Measurements from ENCODE around the gene PSMD1.
"Not testable (repeated sequence)": the region's sequence is repeated elsewhere in the genome, so short reads cannot be mapped to it uniquely, and the experiment has no call there.

PSMD1 gene

GRCh38 chr2:231016566-231017230, 40.0 kb upstream of the PSMD1 start:
- Histone ChIP-seq H3K36me3 (ENCODE audit: control insufficient read depth in 1 of 2, insufficient read depth in 2 of 2, low read length in 2 of 2) (no peaks in the 10 kb centered on the region), H3K27me3 (ENCODE audit: low read depth, low read length) (no peaks in the 10 kb centered on the region), H3K9me3 (ENCODE audit: control insufficient read depth in 1 of 2, low read length in 2 of 2) (no peaks in the 10 kb centered on the region), H3K4me3 (ENCODE audit: low read depth in 1 of 2, low read length in 2 of 2) (no peak overlapping the region), H3K4me1 (ENCODE audit: control insufficient read depth in 1 of 2, insufficient read depth in 2 of 2, low read length in 2 of 2) (no peaks in the 10 kb centered on the region), H3K27ac (ENCODE audit: low read length) (no peak overlapping the region)

- Histone ChIP-seq H3K4me1 (ENCODE audit: control insufficient read depth in 1 of 2, insufficient read depth in 2 of 2, low read length in 2 of 2) (no peaks in the 10 kb centered on the region), H3K9me3 (ENCODE audit: control insufficient read depth in 1 of 2, low read length in 2 of 2) (no peaks in the 10 kb centered on the region), H3K27me3 (ENCODE audit: low read depth, low read length) (no peaks in the 10 kb centered on the region), H3K27ac (ENCODE audit: low read length) (no peak overlapping the region), H3K36me3 (ENCODE audit: control insufficient read depth in 1 of 2, insufficient read depth in 2 of 2, low read length in 2 of 2) (no peaks in the 10 kb centered on the region), H3K4me3 (ENCODE audit: low read depth in 1 of 2, low read length in 2 of 2) (no peak overlapping the region)
Observed at GRCh38 chr2:231017231-231017598, 39.5 kb upstream of the PSMD1 start.

DNA sequence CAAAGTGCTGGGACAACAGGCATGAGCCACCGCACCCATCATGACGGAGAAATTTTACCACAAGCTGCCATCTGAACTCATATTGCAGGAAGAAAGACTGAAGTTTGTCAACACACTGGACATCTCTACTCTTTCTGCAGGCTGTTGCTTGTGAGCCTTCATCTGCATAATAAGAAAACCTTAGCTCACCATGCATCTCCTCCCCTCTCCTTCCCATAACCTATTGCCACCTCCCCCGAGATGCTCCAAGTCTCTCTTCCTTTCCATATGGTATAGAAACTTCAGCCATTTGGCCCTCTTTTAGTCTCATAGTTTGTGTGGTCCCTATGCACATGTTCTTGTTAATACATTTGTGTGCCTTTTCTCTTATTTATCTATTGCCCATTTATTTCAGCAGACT, 38.5 kb upstream of the PSMD1 start:
- Histone ChIP-seq H3K4me1 (ENCODE audit: control insufficient read depth in 1 of 2, insufficient read depth in 2 of 2, low read length in 2 of 2) (no peaks in the 10 kb centered on the region), H3K27me3 (ENCODE audit: low read depth, low read length) (no peaks in the 10 kb centered on the region), H3K27ac (ENCODE audit: low read length) (no peak overlapping the region), H3K4me3 (ENCODE audit: low read depth in 1 of 2, low read length in 2 of 2) (no peak overlapping the region), H3K9me3 (ENCODE audit: control insufficient read depth in 1 of 2, low read length in 2 of 2) (no peaks in the 10 kb centered on the region), H3K36me3 (ENCODE audit: control insufficient read depth in 1 of 2, insufficient read depth in 2 of 2, low read length in 2 of 2) (no peaks in the 10 kb centered on the region)

GRCh38 chr2:231025059-231025458, 31.6 kb upstream of the PSMD1 start:
- H3K4me3 ChIP-seq (ENCODE audit: low read depth in 1 of 2, low read length in 2 of 2); H3K36me3 ChIP-seq (ENCODE audit: control insufficient read depth in 1 of 2, insufficient read depth in 2 of 2, low read length in 2 of 2); H3K27me3 ChIP-seq (ENCODE audit: low read depth, low read length); H3K27ac ChIP-seq (ENCODE audit: low read length); H3K4me1 ChIP-seq (ENCODE audit: control insufficient read depth in 1 of 2, insufficient read depth in 2 of 2, low read length in 2 of 2); H3K9me3 ChIP-seq (ENCODE audit: control insufficient read depth in 1 of 2, low read length in 2 of 2): not testable (repeated sequence)

DNA sequence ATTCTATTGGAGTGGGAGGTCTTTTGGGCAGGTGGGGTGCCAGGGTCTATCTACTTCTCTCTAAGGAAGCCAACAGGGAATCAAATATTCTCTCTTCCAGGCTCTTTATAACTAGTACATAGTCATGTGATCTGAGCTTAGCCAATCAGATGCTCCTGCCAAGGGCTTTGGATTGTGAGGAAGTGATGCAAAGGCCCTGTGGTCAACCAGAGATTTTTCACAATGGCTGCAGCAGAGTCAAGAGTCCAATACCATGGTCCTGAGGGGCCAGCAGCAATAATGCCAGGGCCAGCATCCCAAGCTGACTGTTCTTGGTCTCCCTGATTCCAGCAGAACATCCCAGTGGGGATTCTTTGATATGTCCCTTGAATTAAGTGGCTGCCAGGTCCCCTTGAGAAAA, 27.8 kb upstream of the PSMD1 start:
- no peaks in the 10 kb centered on the region for H3K36me3 ChIP-seq (ENCODE audit: control insufficient read depth in 1 of 2, insufficient read depth in 2 of 2, low read length in 2 of 2)
- H3K4me1 ChIP-seq (ENCODE audit: control insufficient read depth in 1 of 2, insufficient read depth in 2 of 2, low read length in 2 of 2), result no peaks in the 10 kb centered on the region

GRCh38 chr2:231029563-231029962, 27.1 kb upstream of the PSMD1 start:
- H3K27ac ChIP-seq (ENCODE audit: low read length), result no peak overlapping the region
- H3K9me3 ChIP-seq (ENCODE audit: control insufficient read depth in 1 of 2, low read length in 2 of 2), result peaks cover 0 to 4% of the 10 kb centered on the region in 2 donors
- H3K4me1 ChIP-seq (ENCODE audit: control insufficient read depth in 1 of 2, insufficient read depth in 2 of 2, low read length in 2 of 2), result no peaks in the 10 kb centered on the region
- peaks cover 4% of the 10 kb centered on the region for H3K27me3 ChIP-seq (ENCODE audit: low read depth, low read length)
- H3K4me3 ChIP-seq (ENCODE audit: low read depth in 1 of 2, low read length in 2 of 2), result no peak overlapping the region
- no peaks in the 10 kb centered on the region for H3K36me3 ChIP-seq (ENCODE audit: control insufficient read depth in 1 of 2, insufficient read depth in 2 of 2, low read length in 2 of 2)

More for the DNA sequence above, 27.8 kb upstream of the PSMD1 start:
- H3K27me3 ChIP-seq (ENCODE audit: low read depth, low read length), result peaks cover 4% of the 10 kb centered on the region
- no peak overlapping the region for H3K27ac ChIP-seq (ENCODE audit: low read length)
- no peak overlapping the region for H3K4me3 ChIP-seq (ENCODE audit: low read depth in 1 of 2, low read length in 2 of 2)
- peaks cover 0 to 4% of the 10 kb centered on the region in 2 donors for H3K9me3 ChIP-seq (ENCODE audit: control insufficient read depth in 1 of 2, low read length in 2 of 2)

DNA sequence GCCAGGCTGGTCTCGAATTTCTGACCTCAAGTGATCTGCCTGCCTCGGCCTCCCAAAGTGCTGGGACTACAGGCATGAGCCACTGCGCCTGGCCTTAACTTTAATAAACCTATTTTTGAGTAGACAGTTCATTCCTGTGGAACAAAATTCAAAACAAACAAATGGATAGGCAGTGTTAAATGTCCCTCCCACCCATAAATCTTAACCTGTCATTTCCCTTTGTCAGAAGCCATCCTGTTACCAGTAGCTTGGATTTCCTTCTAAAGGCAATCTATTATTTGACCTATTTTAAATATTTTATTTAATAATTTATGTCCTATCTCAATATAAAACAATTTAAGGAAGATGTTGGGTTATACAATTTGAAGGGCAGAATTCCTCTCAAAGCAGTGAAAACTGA, 25.9 kb upstream of the PSMD1 start:
- H3K27me3 ChIP-seq (ENCODE audit: low read depth, low read length), result peaks cover 4% of the 10 kb centered on the region

GRCh38 chr2:231032575-231033140, 24.0 kb upstream of the PSMD1 start:
- Histone ChIP-seq H3K4me1 (ENCODE audit: control insufficient read depth in 1 of 2, insufficient read depth in 2 of 2, low read length in 2 of 2) (peaks cover 0 to 2% of the 10 kb centered on the region in 2 donors), H3K4me3 (ENCODE audit: low read depth in 1 of 2, low read length in 2 of 2) (no peak overlapping the region), H3K9me3 (ENCODE audit: control insufficient read depth in 1 of 2, low read length in 2 of 2) (peaks cover 0 to 4% of the 10 kb centered on the region in 2 donors), H3K27me3 (ENCODE audit: low read depth, low read length) (peaks cover 11% of the 10 kb centered on the region), H3K36me3 (ENCODE audit: control insufficient read depth in 1 of 2, insufficient read depth in 2 of 2, low read length in 2 of 2) (no peaks in the 10 kb centered on the region), H3K27ac (ENCODE audit: low read length) (no peak overlapping the region)

More for the DNA sequence above, 25.9 kb upstream of the PSMD1 start:
- no peaks in the 10 kb centered on the region for H3K36me3 ChIP-seq (ENCODE audit: control insufficient read depth in 1 of 2, insufficient read depth in 2 of 2, low read length in 2 of 2)
- no peak overlapping the region for H3K4me3 ChIP-seq (ENCODE audit: low read depth in 1 of 2, low read length in 2 of 2)
- peaks cover 0 to 4% of the 10 kb centered on the region in 2 donors for H3K9me3 ChIP-seq (ENCODE audit: control insufficient read depth in 1 of 2, low read length in 2 of 2)
- no peak overlapping the region for H3K27ac ChIP-seq (ENCODE audit: low read length)
- no peaks in the 10 kb centered on the region for H3K4me1 ChIP-seq (ENCODE audit: control insufficient read depth in 1 of 2, insufficient read depth in 2 of 2, low read length in 2 of 2)

DNA sequence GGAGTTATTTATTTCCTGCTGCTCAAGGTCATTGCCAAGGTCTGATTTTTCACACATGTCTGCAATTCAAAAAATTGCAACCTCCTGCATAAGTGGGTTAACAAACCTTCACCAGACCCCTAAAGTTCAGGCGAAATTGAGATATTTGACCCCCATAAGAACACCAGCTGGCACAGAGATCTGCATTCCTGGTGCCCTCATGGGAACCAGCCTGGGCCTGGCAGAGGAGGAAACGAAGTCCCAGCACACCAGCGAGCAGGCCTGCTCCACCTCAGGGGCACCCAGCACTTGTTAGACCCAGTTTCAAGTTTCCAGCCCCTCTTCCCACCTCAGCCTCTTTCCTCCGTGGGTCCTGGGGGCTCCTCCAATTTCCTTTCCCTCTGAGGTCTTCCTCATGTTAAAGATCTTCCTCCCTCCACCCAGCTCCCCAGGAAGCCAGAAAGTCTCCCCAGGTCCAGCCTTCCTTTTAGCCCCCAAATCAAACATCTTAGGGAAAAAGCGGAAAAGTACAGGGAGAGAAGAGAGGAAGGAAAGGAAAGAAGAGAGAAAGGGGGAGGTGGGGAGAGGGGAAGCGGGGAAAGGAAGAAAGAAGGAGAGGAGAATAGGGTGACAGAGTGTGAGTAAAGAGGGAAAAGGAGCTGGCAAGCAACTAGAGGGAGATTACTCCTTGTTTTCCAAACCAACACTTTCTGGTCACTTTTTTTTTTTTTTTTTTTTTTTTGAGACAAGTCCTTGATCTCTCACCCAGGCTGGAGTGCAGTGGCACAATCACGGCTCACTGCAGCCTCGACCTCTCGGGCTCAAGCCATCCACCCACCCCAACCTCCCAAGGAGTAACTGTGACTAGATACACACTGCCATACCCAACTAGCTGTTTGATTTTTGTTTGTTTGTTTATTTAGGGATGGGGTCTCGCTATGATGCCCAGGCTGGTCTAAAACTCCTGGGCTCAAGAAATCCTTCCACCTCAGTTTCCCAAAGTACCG, 23.2 kb upstream of the PSMD1 start:
- Histone ChIP-seq H3K4me1 (ENCODE audit: control insufficient read depth in 1 of 2, insufficient read depth in 2 of 2, low read length in 2 of 2) (peaks cover 0 to 6% of the 10 kb centered on the region in 2 donors), H3K9me3 (ENCODE audit: control insufficient read depth in 1 of 2, low read length in 2 of 2) (peaks cover 0 to 4% of the 10 kb centered on the region in 2 donors), H3K27me3 (ENCODE audit: low read depth, low read length) (peaks cover 11% of the 10 kb centered on the region), H3K27ac (ENCODE audit: low read length) (no peak overlapping the region), H3K4me3 (ENCODE audit: low read depth in 1 of 2, low read length in 2 of 2) (no peak overlapping the region), H3K36me3 (ENCODE audit: control insufficient read depth in 1 of 2, insufficient read depth in 2 of 2, low read length in 2 of 2) (no peaks in the 10 kb centered on the region)

GRCh38 chr2:231034291-231034882, 22.3 kb upstream of the PSMD1 start:
- Histone ChIP-seq H3K27ac (ENCODE audit: low read length) (no peak overlapping the region), H3K36me3 (ENCODE audit: control insufficient read depth in 1 of 2, insufficient read depth in 2 of 2, low read length in 2 of 2) (no peaks in the 10 kb centered on the region), H3K27me3 (ENCODE audit: low read depth, low read length) (peaks cover 7% of the 10 kb centered on the region), H3K4me3 (ENCODE audit: low read depth in 1 of 2, low read length in 2 of 2) (no peak overlapping the region), H3K9me3 (ENCODE audit: control insufficient read depth in 1 of 2, low read length in 2 of 2) (peaks cover 0 to 4% of the 10 kb centered on the region in 2 donors), H3K4me1 (ENCODE audit: control insufficient read depth in 1 of 2, insufficient read depth in 2 of 2, low read length in 2 of 2) (peaks cover 0 to 6% of the 10 kb centered on the region in 2 donors)

GRCh38 chr2:231036131-231036530, 20.5 kb upstream of the PSMD1 start:
- H3K4me3 ChIP-seq (ENCODE audit: low read depth in 1 of 2, low read length in 2 of 2), result no peak overlapping the region
- H3K36me3 ChIP-seq (ENCODE audit: control insufficient read depth in 1 of 2, insufficient read depth in 2 of 2, low read length in 2 of 2), result no peaks in the 10 kb centered on the region
- H3K9me3 ChIP-seq (ENCODE audit: control insufficient read depth in 1 of 2, low read length in 2 of 2), result peaks cover 0 to 3% of the 10 kb centered on the region in 2 donors
- peaks cover 0 to 6% of the 10 kb centered on the region in 2 donors for H3K4me1 ChIP-seq (ENCODE audit: control insufficient read depth in 1 of 2, insufficient read depth in 2 of 2, low read length in 2 of 2)
- no peak overlapping the region for H3K27ac ChIP-seq (ENCODE audit: low read length)
- peaks cover 7% of the 10 kb centered on the region for H3K27me3 ChIP-seq (ENCODE audit: low read depth, low read length)

All from muscle layer of duodenum (tissue), 2 donors.